ENCODE results near the gene PLEKHG1.

GRCh38 chr6:150568560-150568959 is 31.1 kb upstream of the PLEKHG1 start:
- TF ChIP-seq CTCF (IDR thresholded peaks at IDR 0.05): no peak
- no peak for TF ChIP-seq POLR2A (IDR thresholded peaks at IDR 0.05)
- TF ChIP-seq EP300 (IDR thresholded peaks at IDR 0.05): no peak
